GM18951 (cell line): ENCODE results near the gene AGA.

ENCODE experiments used
- POLR2A ChIP-seq: IDR thresholded peaks from 4 replicates; pipeline ENCODE4 v1.6.1; 2011; ENCODE audit warnings: mild to moderate bottlenecking; ENCODE audit not compliant: insufficient read length, insufficient read depth; ENCODE audit errors: extremely low read depth
- in situ Hi-C: fragments of 300-500 bp; cut with MboI; formaldehyde crosslinking; loops from one replicate; pipeline ENCODE4 v1.12.0; 2022; ENCODE audit warnings: low sequenced_read_pairs, mixed read lengths, inconsistent platforms; ENCODE audit not compliant: unreplicated experiment

Gene AGA

GRCh38 chr4:177393236-177393635, 49.0 kb downstream of the AGA start:
- TF ChIP-seq POLR2A = no peak
- in situ Hi-C loops = no loop called here

DNA sequence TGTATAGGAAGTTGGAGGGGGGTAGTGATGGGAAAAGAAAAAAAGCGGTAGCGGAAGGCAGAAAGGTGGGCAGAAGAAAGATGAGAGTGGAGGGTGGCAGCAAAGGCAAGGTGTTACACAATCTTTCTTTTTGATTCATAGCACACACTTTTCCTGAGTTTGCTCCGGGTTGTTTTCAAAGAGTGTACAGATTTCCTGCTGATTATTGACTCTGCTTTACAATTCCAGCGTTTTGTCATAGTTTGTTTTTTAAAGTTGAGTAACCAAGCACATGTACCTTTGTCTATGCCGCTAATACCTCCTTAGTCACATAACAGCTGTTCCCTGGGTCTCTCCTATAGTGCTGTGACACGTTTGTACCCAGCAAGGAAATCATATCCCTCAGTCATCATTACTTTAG, 50.3 kb downstream of the AGA start:
- TF ChIP-seq POLR2A = no peak
- in situ Hi-C loops = no loop called here

- no peak for TF ChIP-seq POLR2A
- in situ Hi-C loops = no loop called here
These were observed 51.0 kb downstream of the AGA start for GRCh38 chr4:177391287-177391686.

GRCh38 chr4:177386278-177386815, 55.9 kb downstream of the AGA start:
- in situ Hi-C loops = no loop called here
- TF ChIP-seq POLR2A = no peak

GRCh38 chr4:177385576-177386277, 56.5 kb downstream of the AGA start:
- in situ Hi-C loops = no loop called here
- no peak for TF ChIP-seq POLR2A

- no peak for TF ChIP-seq POLR2A
- in situ Hi-C loops = no loop called here
These were observed 57.3 kb downstream of the AGA start for GRCh38 chr4:177384856-177385397.

- in situ Hi-C loops = no loop called here
- TF ChIP-seq POLR2A = no peak
These were observed 60.4 kb downstream of the AGA start for GRCh38 chr4:177381762-177382310.
